ENCODE data around the gene AMBRA1.
"Not testable (repeated sequence)": the region's sequence is repeated elsewhere in the genome, so short reads cannot be mapped to it uniquely, and the experiment has no call there.

The AMBRA1 gene

GRCh38 chr11:46372086-46372485 is 221.7 kb downstream of the AMBRA1 start:
- H4K8ac ChIP-seq (ENCODE audit: low read length), result no peak overlapping the region
- no peak overlapping the region for H2BK5ac ChIP-seq (ENCODE audit: low read depth, low read length, poor library complexity, severe bottlenecking)
- H2BK15ac ChIP-seq (ENCODE audit: low read depth, poor library complexity, severe bottlenecking), result no peak overlapping the region
- H3K9me3 ChIP-seq (ENCODE audit: control insufficient read depth, low read length), result no peaks in the 10 kb centered on the region
- H3K36me3 ChIP-seq (ENCODE audit: control insufficient read depth in 1 of 2, insufficient read depth in 2 of 2, low read depth in 1 of 2, low read length in 2 of 2), result peaks cover 45 to 84% of the 10 kb centered on the region in 2 experiments
- no peak overlapping the region for H3K27ac ChIP-seq (ENCODE audit: low read length, poor library complexity, severe bottlenecking)
- no peak overlapping the region for H3K18ac ChIP-seq (ENCODE audit: low read depth in 1 of 2, low read length in 2 of 2)
- no peak overlapping the region for H3K23ac ChIP-seq (ENCODE audit: low read length in 2 of 2)
- H2AFZ ChIP-seq (ENCODE audit: low read depth, low read length), result no peak overlapping the region
- no peak for DNase-seq
- H3K4me3 ChIP-seq (ENCODE audit: insufficient read depth in 1 of 2, low read depth in 1 of 2, low read length in 2 of 2), result no peak overlapping the region
- no peak overlapping the region for H2BK12ac ChIP-seq (ENCODE audit: low read length in 2 of 2)
- H2BK120ac ChIP-seq (ENCODE audit: low read depth, low read length), result no peak overlapping the region
- H4K91ac ChIP-seq (ENCODE audit: low read length), result no peak overlapping the region
- 92% methylated on average over 10 of the region's 10 CpGs for WGBS
- H3K27me3 ChIP-seq (ENCODE audit: control insufficient read depth in 1 of 2, insufficient read depth in 1 of 2, low read length in 2 of 2), result no peaks in the 10 kb centered on the region
- H3K9ac ChIP-seq (ENCODE audit: low read length), result no peak overlapping the region
- H3K4me1 ChIP-seq (ENCODE audit: control insufficient read depth, insufficient read depth, low read depth, low read length), result peaks cover 37% of the 10 kb centered on the region
- H3K4ac ChIP-seq (ENCODE audit: low read depth in 1 of 2, low read length in 2 of 2), result no peak overlapping the region
- H2AK5ac ChIP-seq (ENCODE audit: low read length, severe bottlenecking), result no peak overlapping the region
- H3K4me2 ChIP-seq (ENCODE audit: low read length, poor library complexity, severe bottlenecking), result no peak overlapping the region
- peaks cover 24% of the 10 kb centered on the region for H3K79me1 ChIP-seq (replicated peaks; ENCODE audit: low read length, poor library complexity, severe bottlenecking)
- no peak overlapping the region for H3K14ac ChIP-seq (ENCODE audit: low read length in 2 of 2)

GRCh38 chr11:46371262-46371661 is 222.6 kb downstream of the AMBRA1 start:
- not testable (repeated sequence) for H2BK15ac ChIP-seq (ENCODE audit: low read depth, poor library complexity, severe bottlenecking); DNase-seq; H3K9me3 ChIP-seq (ENCODE audit: control insufficient read depth, low read length); H2BK5ac ChIP-seq (ENCODE audit: low read depth, low read length, poor library complexity, severe bottlenecking); H2BK12ac ChIP-seq (ENCODE audit: low read length in 2 of 2); H3K4me3 ChIP-seq (ENCODE audit: insufficient read depth in 1 of 2, low read depth in 1 of 2, low read length in 2 of 2); H2AK5ac ChIP-seq (ENCODE audit: low read length, severe bottlenecking); H3K4ac ChIP-seq (ENCODE audit: low read depth in 1 of 2, low read length in 2 of 2); H3K4me2 ChIP-seq (ENCODE audit: low read length, poor library complexity, severe bottlenecking); H4K91ac ChIP-seq (ENCODE audit: low read length); H3K27me3 ChIP-seq (ENCODE audit: control insufficient read depth in 1 of 2, insufficient read depth in 1 of 2, low read length in 2 of 2); H3K18ac ChIP-seq (ENCODE audit: low read depth in 1 of 2, low read length in 2 of 2); H4K8ac ChIP-seq (ENCODE audit: low read length); H3K27ac ChIP-seq (ENCODE audit: low read length, poor library complexity, severe bottlenecking); H2AFZ ChIP-seq (ENCODE audit: low read depth, low read length); H3K23ac ChIP-seq (ENCODE audit: low read length in 2 of 2); H2BK120ac ChIP-seq (ENCODE audit: low read depth, low read length); H3K14ac ChIP-seq (ENCODE audit: low read length in 2 of 2); H3K9ac ChIP-seq (ENCODE audit: low read length)
- 91% methylated on average over 17 of the region's 19 CpGs for WGBS
- Histone ChIP-seq H3K36me3 (ENCODE audit: control insufficient read depth in 1 of 2, insufficient read depth in 2 of 2, low read depth in 1 of 2, low read length in 2 of 2) (peaks cover 41 to 84% of the 10 kb centered on the region in 2 experiments), H3K79me1 (replicated peaks; ENCODE audit: low read length, poor library complexity, severe bottlenecking) (peaks cover 27% of the 10 kb centered on the region), H3K4me1 (ENCODE audit: control insufficient read depth, insufficient read depth, low read depth, low read length) (peaks cover 43% of the 10 kb centered on the region)

GRCh38 chr11:46370253-46370652 is 223.6 kb downstream of the AMBRA1 start:
- peaks cover 37 to 75% of the 10 kb centered on the region in 2 experiments for H3K36me3 ChIP-seq (ENCODE audit: control insufficient read depth in 1 of 2, insufficient read depth in 2 of 2, low read depth in 1 of 2, low read length in 2 of 2)
- H3K79me1 ChIP-seq (replicated peaks; ENCODE audit: low read length, poor library complexity, severe bottlenecking), result peaks cover 28% of the 10 kb centered on the region
- H2BK120ac ChIP-seq (ENCODE audit: low read depth, low read length), result no peak overlapping the region
- H3K4me3 ChIP-seq (ENCODE audit: insufficient read depth in 1 of 2, low read depth in 1 of 2, low read length in 2 of 2), result no peak overlapping the region
- H2BK5ac ChIP-seq (ENCODE audit: low read depth, low read length, poor library complexity, severe bottlenecking), result no peak overlapping the region
- H2BK12ac ChIP-seq (ENCODE audit: low read length in 2 of 2), result no peak overlapping the region
- H3K14ac ChIP-seq (ENCODE audit: low read length in 2 of 2), result no peak overlapping the region
- no peak overlapping the region for H3K4me2 ChIP-seq (ENCODE audit: low read length, poor library complexity, severe bottlenecking)
- peak overlapping the region; percentile 37 for H2BK15ac ChIP-seq (ENCODE audit: low read depth, poor library complexity, severe bottlenecking)
- H4K91ac ChIP-seq (ENCODE audit: low read length), result peak overlapping the region; percentile 52
- 91% methylated on average over 13 of the region's 13 CpGs for WGBS
- H3K27me3 ChIP-seq (ENCODE audit: control insufficient read depth in 1 of 2, insufficient read depth in 1 of 2, low read length in 2 of 2), result no peaks in the 10 kb centered on the region
- peaks cover 45% of the 10 kb centered on the region for H3K4me1 ChIP-seq (ENCODE audit: control insufficient read depth, insufficient read depth, low read depth, low read length)
- H2AFZ ChIP-seq (ENCODE audit: low read depth, low read length), result no peak overlapping the region
- peak overlapping the region; percentile 43 for H4K8ac ChIP-seq (ENCODE audit: low read length)
- no peak overlapping the region for H3K27ac ChIP-seq (ENCODE audit: low read length, poor library complexity, severe bottlenecking)
- no peak overlapping the region for H2AK5ac ChIP-seq (ENCODE audit: low read length, severe bottlenecking)
- H3K4ac ChIP-seq (ENCODE audit: low read depth in 1 of 2, low read length in 2 of 2), result no peak overlapping the region
- no peaks in the 10 kb centered on the region for H3K9me3 ChIP-seq (ENCODE audit: control insufficient read depth, low read length)
- H3K18ac ChIP-seq (ENCODE audit: low read depth in 1 of 2, low read length in 2 of 2), result no peak overlapping the region
- DNase-seq, result no peak
- no peak overlapping the region for H3K9ac ChIP-seq (ENCODE audit: low read length)
- no peak overlapping the region for H3K23ac ChIP-seq (ENCODE audit: low read length in 2 of 2)

- H2BK15ac ChIP-seq (ENCODE audit: low read depth, poor library complexity, severe bottlenecking), result peak overlapping the region; percentile 37
- H3K4ac ChIP-seq (ENCODE audit: low read depth in 1 of 2, low read length in 2 of 2), result peak overlapping the region in 1 of 2 experiments; percentile 60
- no peak overlapping the region for H2BK120ac ChIP-seq (ENCODE audit: low read depth, low read length)
- peak overlapping the region; percentile 11 for H3K4me2 ChIP-seq (ENCODE audit: low read length, poor library complexity, severe bottlenecking)
- 53% methylated on average over 25 of the region's 25 CpGs for WGBS
- H3K36me3 ChIP-seq (ENCODE audit: control insufficient read depth in 1 of 2, insufficient read depth in 2 of 2, low read depth in 1 of 2, low read length in 2 of 2), result peaks cover 31 to 69% of the 10 kb centered on the region in 2 experiments
- H3K79me1 ChIP-seq (replicated peaks; ENCODE audit: low read length, poor library complexity, severe bottlenecking), result peaks cover 28% of the 10 kb centered on the region
- H3K9ac ChIP-seq (ENCODE audit: low read length), result no peak overlapping the region
- H4K91ac ChIP-seq (ENCODE audit: low read length), result peak overlapping the region; percentile 52
- H2AK5ac ChIP-seq (ENCODE audit: low read length, severe bottlenecking), result peak overlapping the region; percentile 61
- H3K23ac ChIP-seq (ENCODE audit: low read length in 2 of 2), result no peak overlapping the region
- H3K4me1 ChIP-seq (ENCODE audit: control insufficient read depth, insufficient read depth, low read depth, low read length), result peaks cover 50% of the 10 kb centered on the region
- no peak overlapping the region for H3K14ac ChIP-seq (ENCODE audit: low read length in 2 of 2)
- no peaks in the 10 kb centered on the region for H3K9me3 ChIP-seq (ENCODE audit: control insufficient read depth, low read length)
- H3K18ac ChIP-seq (ENCODE audit: low read depth in 1 of 2, low read length in 2 of 2), result no peak overlapping the region
- H3K4me3 ChIP-seq (ENCODE audit: insufficient read depth in 1 of 2, low read depth in 1 of 2, low read length in 2 of 2), result peak overlapping the region in 1 of 2 experiments; percentile 26
- no peak overlapping the region for H2AFZ ChIP-seq (ENCODE audit: low read depth, low read length)
- no peak overlapping the region for H3K27ac ChIP-seq (ENCODE audit: low read length, poor library complexity, severe bottlenecking)
- no peaks in the 10 kb centered on the region for H3K27me3 ChIP-seq (ENCODE audit: control insufficient read depth in 1 of 2, insufficient read depth in 1 of 2, low read length in 2 of 2)
- peak; percentile 84 for DNase-seq
- peak overlapping the region in 1 of 2 experiments; percentile 17 for H2BK12ac ChIP-seq (ENCODE audit: low read length in 2 of 2)
- no peak overlapping the region for H2BK5ac ChIP-seq (ENCODE audit: low read depth, low read length, poor library complexity, severe bottlenecking)
- H4K8ac ChIP-seq (ENCODE audit: low read length), result peak overlapping the region; percentile 43
Observed at GRCh38 chr11:46369458-46370152, 224.2 kb downstream of the AMBRA1 start.
